ENCODE results near the gene REXO1. TPM values are rescaled to one million over a fixed set of nuclear protein-coding genes. Genes with fewer than 3 reads are reported as not detected.

REXO1 gene
- total RNA-seq, 4 donors from 2014 or later = 7.5 to 16.4 (median 15.4) TPM

GRCh38 chr19:1812426-1813191 is 35.7 kb downstream of the REXO1 start:
- WGBS, 2 donors = 0 to 1% methylated on average over 33 to 38 of the region's 47 CpGs
- peak overlapping the region; percentile 30 to 65 (median 57) for H3K4me3 ChIP-seq
- intact Hi-C loops (cut with DNase I) = no loop called here
- TF ChIP-seq CTCF (IDR thresholded peaks at IDR 0.05) (peak in 5 of 6 experiments; percentile 10 to 69 (median 42)), POLR2A (IDR thresholded peaks at IDR 0.05) (peak in 1 of 4 donors; percentile 24)
- peaks cover 18 to 55% (median 25%) of the 10 kb centered on the region in 3 donors for H3K4me1 ChIP-seq
- no peaks in the 10 kb centered on the region for H3K27me3 ChIP-seq
- no peaks in the 10 kb centered on the region for H3K9me3 ChIP-seq
- H3K27ac ChIP-seq = peak overlapping the region; percentile 80 to 89 (median 84)
- peak; percentile 83 for DNase-seq
- H3K36me3 ChIP-seq = peaks cover 21 to 33% (median 25%) of the 10 kb centered on the region in 3 donors

DNA sequence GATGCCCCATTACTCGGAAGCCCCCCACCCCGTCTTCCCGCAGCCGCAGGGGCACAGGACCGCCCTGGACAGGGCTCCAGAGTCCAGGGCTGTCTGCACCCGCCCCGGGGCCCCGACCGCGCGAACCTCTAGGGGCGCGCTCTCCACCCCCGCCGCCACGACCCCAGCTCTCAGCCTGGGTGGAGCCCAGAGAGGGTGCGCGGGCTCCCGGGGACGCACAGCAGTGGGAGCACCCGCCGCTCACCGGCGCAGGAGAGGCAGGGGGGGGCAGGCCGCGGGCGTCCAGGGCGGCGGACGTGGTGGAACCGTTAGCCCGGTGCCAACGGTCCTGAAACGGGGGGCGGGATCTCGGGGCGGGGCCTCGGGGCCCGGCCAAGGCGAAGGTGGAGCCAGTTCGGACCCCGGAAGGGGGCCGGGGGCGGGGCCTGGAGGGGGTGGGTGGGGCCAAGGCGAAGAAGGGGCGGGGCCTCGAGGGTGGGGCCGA is 36.3 kb downstream of the REXO1 start, which contains the start of gene ATP8B3:
ATP8B3 (minus strand) TSS at position 335 of the 484 bp plus-strand sequence. CDS start 540 bp downstream, outside the sequence.
- peak in 2 of 6 experiments; percentile 9 to 27 for TF ChIP-seq CTCF (IDR thresholded peaks at IDR 0.05)
- TF ChIP-seq POLR2A (IDR thresholded peaks at IDR 0.05) = no peak
- Histone ChIP-seq H3K4me1 (peaks cover 18 to 60% (median 25%) of the 10 kb centered on the region in 3 donors), H3K9me3 (no peaks in the 10 kb centered on the region), H3K27me3 (no peaks in the 10 kb centered on the region), H3K36me3 (peaks cover 16 to 27% (median 19%) of the 10 kb centered on the region in 3 donors), H3K4me3 (peak within 1 kb of the TSS; percentile 30 to 65 (median 57)), H3K27ac (peak within 1 kb of the TSS; percentile 80 to 89 (median 84))
- no peak for DNase-seq
- 0 to 4% methylated on average over 4 to 7 of the region's 48 CpGs for WGBS, 2 donors
- intact Hi-C loops (cut with DNase I) = no loop called here

GRCh38 chr19:1811472-1811894 is 36.8 kb downstream of the REXO1 start:
- WGBS, 2 donors = 4 to 20% methylated on average over 2 to 5 of the region's 13 CpGs
- Histone ChIP-seq H3K4me3 (peak overlapping the region; percentile 30 to 65 (median 57)), H3K36me3 (peaks cover 11 to 22% (median 14%) of the 10 kb centered on the region in 3 donors), H3K4me1 (peaks cover 18 to 60% (median 25%) of the 10 kb centered on the region in 3 donors), H3K9me3 (no peaks in the 10 kb centered on the region), H3K27ac (peak overlapping the region; percentile 80 to 89 (median 84)), H3K27me3 (no peaks in the 10 kb centered on the region)
- no peak for DNase-seq
- TF ChIP-seq POLR2A (IDR thresholded peaks at IDR 0.05) (no peak), CTCF (IDR thresholded peaks at IDR 0.05) (no peak)
- intact Hi-C loops (cut with DNase I) = no loop called here

- Histone ChIP-seq H3K36me3 (peaks cover 2 to 13% (median 5%) of the 10 kb centered on the region in 3 donors), H3K4me3 (no peak overlapping the region), H3K27ac (peak overlapping the region in 2 of 4 donors; percentile 28 to 82), H3K27me3 (no peaks in the 10 kb centered on the region), H3K9me3 (no peaks in the 10 kb centered on the region), H3K4me1 (peaks cover 18 to 60% (median 25%) of the 10 kb centered on the region in 3 donors)
- TF ChIP-seq POLR2A (IDR thresholded peaks at IDR 0.05) (no peak), CTCF (IDR thresholded peaks at IDR 0.05) (no peak)
- 84 to 88% methylated on average over 9 of the region's 19 CpGs for WGBS, 2 donors
- intact Hi-C loops (cut with DNase I) = no loop called here
- DNase-seq = no peak
Observed at GRCh38 chr19:1810439-1811160, 37.7 kb downstream of the REXO1 start.
